Measurements from ENCODE around the gene NDUFAF2.

GRCh38 chr5:61001647-61002046 lies 56.6 kb downstream of the NDUFAF2 start:
- TF ChIP-seq EZH2 (IDR thresholded peaks at IDR 0.05; ENCODE audit: borderline replicate concordance, low read depth, low read length, severe bottlenecking) (no peak), CTCF (IDR thresholded peaks at IDR 0.05; ENCODE audit: borderline replicate concordance, extremely low read depth, low read length, poor library complexity, severe bottlenecking) (no peak)
